Motor neuron (in vitro differentiated cells): ENCODE results near the gene PNP. TPM values are rescaled to one million over a fixed set of nuclear protein-coding genes. Genes with fewer than 3 reads are reported as not detected.

ENCODE experiments used
- ATAC-seq, 8 experiments: fragments of 200-7000 bp; cut with Tn5 transposase; replicated peaks in 6 of 8; 2 replicates each; pipeline ENCODE4 v1.8.0; 2021; ENCODE audit warnings: mild to moderate bottlenecking in 8 of 8, moderate library complexity in 8 of 8
- H3K27ac ChIP-seq, 2 donors: fragments of 250-450 bp; sonication (Bioruptor Pico); 2 replicates each; pipeline ENCODE4 v1.9.0; 2021; ENCODE audit warnings: antibody characterized with exemption in 2 of 2, mild to moderate bottlenecking in 2 of 2, moderate library complexity in 1 of 2
- H3K4me1 ChIP-seq, 2 donors: fragments of 250-450 bp; sonication (Bioruptor Pico); replicated peaks in 1 of 2; 2 replicates each; pipeline ENCODE4 v1.6.1; 2021; ENCODE audit warnings: antibody characterized with exemption in 2 of 2, mild to moderate bottlenecking in 2 of 2, moderate library complexity in 1 of 2
- H3K4me3 ChIP-seq, 5 donors: fragments of 250-450 bp; sonication (Bioruptor Pico); 2 replicates each; pipeline ENCODE4 v1.9.0; 2021; ENCODE audit warnings: antibody characterized with exemption in 5 of 5, mild to moderate bottlenecking in 5 of 5, moderate library complexity in 4 of 5
- WGBS, 10 experiments: fragments of 450-650 bp; shearing (Covaris generic); methylation state at CpG; one replicate each; pipeline ENCODE4 v1.0.0; 2022; 5-methylcytosine and 5-hydroxymethylcytosine counted together
- in situ Hi-C, 9 experiments: fragments of 400-800 bp; cut with MboI; loops; one replicate each; pipeline ENCODE4 v1.15.0; 2021; ENCODE audit warnings: low sequenced_read_pairs in 9 of 9, low pct_unique_long_range_greater_than_20kb in 2 of 9; ENCODE audit not compliant: unreplicated experiment in 9 of 9
- total RNA-seq, 8 experiments: library from RNA; unstranded; fragments of 300-600 nt; gene quantifications; 2 replicates each; pipeline versions ENCODE4 v1.2.3 to v1.2.4, GENCODE V29; 2022

PNP gene
- total RNA-seq, 8 experiments from 2014 or later = 14.8 to 71.5 (median 24.4) TPM

DNA sequence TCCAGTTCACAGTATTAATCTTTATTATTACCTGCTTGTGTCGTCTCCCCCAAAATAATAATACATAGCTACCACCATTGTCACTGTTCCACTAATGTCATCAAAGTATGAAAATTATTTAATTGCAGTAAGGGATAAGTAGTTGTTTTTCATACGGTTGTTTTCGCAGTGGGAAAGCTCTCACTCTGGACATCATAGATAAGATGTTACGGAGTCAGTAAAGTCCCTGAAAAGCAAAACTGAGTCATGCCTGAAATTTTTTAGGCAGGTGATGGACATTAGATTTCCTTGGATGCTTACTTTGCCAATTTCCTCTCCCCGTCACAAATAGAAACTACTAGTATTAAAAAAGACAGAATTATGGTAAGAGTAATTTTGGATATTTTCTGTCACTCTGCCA is 13.2 kb downstream of the PNP start:
- in situ Hi-C loops = no loop called here
- 21 to 100% (median 88%) methylated on average over 2 to 5 of the region's 5 CpGs; no CpG with 5 or more reads in 1 of the 10 experiments for WGBS, 10 experiments
- Histone ChIP-seq H3K4me3 (no peak overlapping the region), H3K27ac (no peak overlapping the region), H3K4me1 (no peaks in the 10 kb centered on the region)
- no peak for ATAC-seq

DNA sequence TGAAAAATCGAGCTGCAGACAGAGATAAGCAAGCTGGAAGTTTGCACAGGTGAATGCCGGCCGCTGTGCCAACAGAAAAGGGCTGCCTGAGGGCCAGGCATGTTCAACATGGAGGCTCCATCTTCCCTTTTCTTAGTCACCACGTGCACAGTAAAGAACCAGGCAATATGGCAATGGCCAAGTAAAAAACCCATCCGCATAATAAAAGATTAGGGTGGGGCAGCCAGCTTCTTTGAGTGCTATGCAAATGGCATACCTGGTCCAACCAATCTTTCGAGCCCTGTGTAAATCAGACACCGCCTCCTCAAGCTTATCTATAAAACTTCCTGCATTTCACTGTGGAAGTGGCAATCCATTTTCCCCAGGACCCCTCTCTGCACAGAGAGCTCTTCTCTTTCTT is 16.7 kb downstream of the PNP start:
- WGBS, 10 experiments = 0 to 68% (median 50%) methylated on average over 1 to 7 of the region's 7 CpGs; no CpG with 5 or more reads in 3 of the 10 experiments
- no peak overlapping the region for H3K27ac ChIP-seq
- ATAC-seq = peak in 1 of 8 experiments; percentile 47
- no peak overlapping the region for H3K4me3 ChIP-seq
- no peaks in the 10 kb centered on the region for H3K4me1 ChIP-seq
- in situ Hi-C loops = no loop called here

DNA sequence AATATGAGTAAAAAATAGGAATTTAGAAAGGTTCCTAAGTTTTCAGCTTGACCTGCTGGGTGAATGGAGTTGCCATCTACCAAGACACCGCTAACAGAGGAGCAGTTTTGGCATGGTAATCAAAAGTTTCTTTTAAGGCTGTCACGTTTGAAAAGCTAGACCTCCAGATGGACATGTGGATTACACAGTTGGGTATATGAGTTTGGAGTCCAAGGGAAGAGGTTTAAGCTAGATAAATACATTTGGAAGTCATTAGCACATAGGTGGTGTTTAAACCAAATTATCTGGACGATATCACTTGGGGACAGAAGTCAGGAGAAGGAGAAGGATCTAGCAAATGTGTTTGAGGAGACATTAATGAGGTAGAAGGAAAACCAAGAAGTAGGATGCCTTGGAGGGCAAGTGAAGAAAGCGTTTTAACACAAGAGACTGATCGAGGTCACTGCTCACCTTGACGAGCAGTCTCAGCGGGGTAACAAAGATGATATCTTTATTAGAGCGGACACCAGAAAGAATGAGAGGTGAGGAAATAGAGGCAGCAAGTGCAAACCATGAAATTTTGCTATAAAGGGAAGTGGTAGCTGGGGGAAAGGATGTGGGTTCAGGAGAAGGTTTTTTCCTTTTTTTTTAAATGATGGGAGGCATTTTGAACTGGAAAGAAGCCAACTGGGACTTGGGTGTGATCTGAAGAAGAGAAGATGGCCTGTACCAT is 17.6 kb downstream of the PNP start:
- H3K27ac ChIP-seq = no peak overlapping the region
- WGBS, 10 experiments = 31 to 98% (median 73%) methylated on average over 4 to 8 of the region's 8 CpGs
- no peaks in the 10 kb centered on the region for H3K4me1 ChIP-seq
- ATAC-seq = no peak
- H3K4me3 ChIP-seq = no peak overlapping the region
- in situ Hi-C loops = no loop called here

DNA sequence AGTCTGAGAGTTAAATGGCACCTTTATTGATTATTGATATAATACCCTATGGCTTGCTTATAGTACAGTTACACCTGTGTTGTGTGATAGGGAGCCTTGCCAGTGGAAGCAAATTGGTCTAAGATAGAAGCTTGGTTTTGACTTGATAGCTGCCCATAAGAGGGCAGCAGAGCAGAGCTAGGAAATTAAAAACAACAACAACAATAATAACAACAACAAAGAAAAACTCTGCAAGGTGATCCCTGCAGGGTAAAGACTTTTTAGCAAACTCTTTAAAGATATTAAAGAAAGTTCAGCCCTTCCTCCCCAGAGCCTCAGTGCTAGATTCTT is 18.2 kb downstream of the PNP start:
- Histone ChIP-seq H3K4me3 (no peak overlapping the region), H3K27ac (no peak overlapping the region), H3K4me1 (no peaks in the 10 kb centered on the region)
- ATAC-seq = no peak
- in situ Hi-C loops = no loop called here

DNA sequence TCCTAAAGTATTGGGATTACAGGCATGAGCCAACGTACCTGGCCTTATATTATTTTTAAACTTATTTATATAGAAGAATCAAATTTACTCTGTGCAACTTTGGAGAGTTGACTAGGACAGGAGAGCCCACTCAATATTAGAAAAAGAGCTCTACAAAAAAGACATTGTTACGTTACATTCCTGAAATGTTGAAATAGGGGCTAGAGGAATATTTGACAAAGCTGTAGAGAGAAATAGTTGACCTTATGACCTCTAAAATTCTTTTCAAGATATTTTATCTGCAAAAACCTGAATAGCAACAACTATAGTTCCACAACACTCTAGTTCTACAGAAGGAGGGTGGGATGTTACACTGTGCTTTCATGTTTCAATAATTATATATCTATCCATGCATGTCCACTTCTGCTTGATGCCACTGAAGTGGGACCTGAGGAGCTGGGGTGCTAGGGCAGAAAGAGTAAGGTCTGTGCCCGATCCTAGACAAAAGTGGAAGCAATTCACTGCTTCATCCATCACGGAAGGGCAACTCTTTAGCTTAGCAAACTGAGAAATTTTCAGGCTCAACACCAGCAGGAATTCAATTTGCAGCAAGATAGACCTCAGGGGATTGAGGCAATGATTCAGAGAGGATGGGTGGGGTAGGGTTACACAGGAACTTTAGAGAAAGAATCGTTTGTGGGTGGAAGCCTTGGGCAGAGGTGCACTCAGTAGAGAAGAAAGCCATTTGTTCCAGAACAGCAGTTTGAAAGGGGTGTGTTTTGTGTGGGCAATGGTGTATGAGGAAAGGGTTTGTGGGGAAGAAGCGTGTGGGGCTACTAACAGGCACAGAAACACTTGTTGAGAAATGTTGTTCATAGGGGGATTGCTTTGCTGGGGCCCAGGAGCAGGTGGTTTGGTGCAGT is 20.1 kb downstream of the PNP start:
- in situ Hi-C loops = no loop called here
- WGBS, 10 experiments = 14 to 100% (median 55%) methylated on average over 1 to 5 of the region's 6 CpGs; no CpG with 5 or more reads in 1 of the 10 experiments
- peak in 3 of 8 experiments; percentile 32 to 88 (median 83) for ATAC-seq
- no peak overlapping the region for H3K27ac ChIP-seq
- H3K4me1 ChIP-seq = no peaks in the 10 kb centered on the region
- H3K4me3 ChIP-seq = no peak overlapping the region

DNA sequence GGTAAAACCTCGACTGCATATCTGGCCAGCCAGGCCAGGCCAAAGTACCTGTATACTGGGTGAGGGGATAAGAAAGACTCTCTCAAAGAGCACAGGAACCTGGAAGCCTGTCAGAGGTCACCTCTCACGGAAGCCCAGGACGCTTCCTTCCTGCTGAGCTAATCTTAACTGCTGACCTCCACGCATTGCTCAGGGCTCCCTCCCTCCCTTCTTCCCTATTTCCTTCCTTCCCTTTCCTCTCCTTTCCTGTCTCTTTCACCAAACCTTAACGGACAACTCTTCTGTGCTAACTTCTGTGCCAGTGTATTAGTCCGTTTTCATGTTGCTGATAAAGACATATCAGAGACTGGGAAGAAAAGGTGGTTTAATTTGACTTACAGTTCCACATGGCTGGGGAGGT is 21.4 kb downstream of the PNP start:
- Histone ChIP-seq H3K4me3 (no peak overlapping the region), H3K27ac (no peak overlapping the region), H3K4me1 (no peaks in the 10 kb centered on the region)
- no peak for ATAC-seq
- 28 to 79% (median 49%) methylated on average over 1 to 5 of the region's 6 CpGs; no CpG with 5 or more reads in 2 of the 10 experiments for WGBS, 10 experiments
- in situ Hi-C loops = no loop called here

DNA sequence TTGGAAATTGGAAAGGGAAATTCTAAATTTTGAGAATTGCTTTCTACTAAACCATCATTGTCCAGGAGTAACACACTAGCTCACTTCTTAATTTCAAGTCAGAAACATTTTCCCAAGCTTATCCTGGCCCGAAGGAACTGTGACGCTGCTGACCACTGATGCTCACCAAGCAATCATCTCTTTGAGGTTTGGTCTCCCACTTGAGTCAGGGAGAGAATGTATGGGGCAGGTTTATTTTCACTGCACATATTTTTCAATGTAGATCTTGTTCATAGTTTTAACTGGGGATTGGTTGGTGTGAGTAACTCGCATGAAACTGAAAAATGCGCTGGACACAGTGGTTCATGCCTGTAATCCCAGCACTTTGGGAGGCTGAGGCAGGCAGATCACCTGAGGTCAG is 23.3 kb downstream of the PNP start:
- Histone ChIP-seq H3K4me1 (no peaks in the 10 kb centered on the region), H3K4me3 (no peak overlapping the region), H3K27ac (no peak overlapping the region)
- in situ Hi-C loops = no loop called here
- no peak for ATAC-seq
- WGBS, 10 experiments = 60 to 100% (median 95%) methylated on average over 1 to 4 of the region's 4 CpGs; no CpG with 5 or more reads in 1 of the 10 experiments

DNA sequence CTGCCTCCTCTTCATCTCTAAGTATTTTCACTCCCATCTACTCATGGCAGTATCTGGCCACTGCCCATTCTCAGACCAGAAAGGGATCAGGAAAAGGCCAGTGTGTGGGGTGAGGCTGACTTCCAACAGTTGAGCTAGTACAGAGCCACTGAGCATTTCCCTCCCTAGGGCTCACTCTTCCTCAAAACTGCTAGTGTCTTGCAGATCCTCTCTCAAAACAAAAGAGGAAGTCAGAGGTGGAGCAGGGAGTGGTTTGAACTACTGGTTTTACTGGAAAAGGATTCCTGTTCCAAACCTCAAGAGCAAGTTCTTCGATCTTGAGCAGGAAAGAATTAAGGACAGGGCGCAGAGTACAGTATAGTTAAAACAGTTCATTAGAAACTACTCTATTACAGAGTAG is 24.4 kb downstream of the PNP start:
- no peak overlapping the region for H3K27ac ChIP-seq
- H3K4me1 ChIP-seq = no peaks in the 10 kb centered on the region
- ATAC-seq = no peak
- in situ Hi-C loops = no loop called here
- 44 to 90% (median 61%) methylated on average over 1 to 2 of the region's 2 CpGs; no CpG with 5 or more reads in 5 of the 10 experiments for WGBS, 10 experiments
- H3K4me3 ChIP-seq = no peak overlapping the region

DNA sequence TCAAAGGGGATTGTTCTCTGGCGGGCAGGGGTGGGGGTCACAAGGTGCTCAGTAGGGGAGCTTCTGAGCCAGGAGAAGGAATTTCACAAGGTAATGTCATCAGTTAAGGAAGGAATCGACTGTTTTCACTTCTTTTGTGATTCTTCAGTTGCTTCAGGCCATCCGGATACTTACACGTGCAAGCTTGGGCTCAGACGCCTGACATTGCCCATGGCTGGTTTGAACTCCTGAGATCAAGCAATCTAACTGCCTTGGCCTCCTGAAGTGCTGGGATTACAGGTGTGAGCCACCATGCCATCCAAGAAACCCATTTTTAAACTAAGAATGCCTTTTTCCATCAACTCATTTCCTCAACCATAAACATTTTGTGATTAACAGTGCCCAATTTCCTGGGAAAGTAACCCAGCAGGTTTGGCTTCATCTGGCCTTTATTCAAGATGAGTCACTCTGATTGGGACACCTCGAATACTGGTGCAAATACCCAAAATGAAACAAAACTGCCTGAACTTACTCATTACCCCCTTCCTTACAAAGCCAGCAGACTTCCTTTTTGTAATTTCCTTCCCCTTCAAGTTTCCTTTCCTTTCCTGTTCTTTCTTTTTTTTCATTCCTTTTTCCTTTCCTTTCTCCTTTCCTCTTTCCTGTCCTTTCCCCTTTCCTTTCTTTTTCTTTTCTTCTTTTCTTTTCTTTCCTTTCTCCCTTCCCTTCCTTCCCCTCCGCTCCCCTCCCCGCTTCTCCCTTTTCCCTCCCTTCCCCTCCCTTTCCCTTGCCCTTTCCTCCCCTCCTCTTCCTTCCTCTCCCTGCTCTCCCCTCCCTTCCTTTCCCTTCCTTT is 25.9 kb downstream of the PNP start:
- Histone ChIP-seq H3K4me1 (no peaks in the 10 kb centered on the region), H3K4me3 (no peak overlapping the region), H3K27ac (no peak overlapping the region)
- 0 to 100% (median 60%) methylated on average over 1 to 4 of the region's 8 CpGs; no CpG with 5 or more reads in 1 of the 10 experiments for WGBS, 10 experiments
- in situ Hi-C loops = no loop called here
- ATAC-seq = no peak

DNA sequence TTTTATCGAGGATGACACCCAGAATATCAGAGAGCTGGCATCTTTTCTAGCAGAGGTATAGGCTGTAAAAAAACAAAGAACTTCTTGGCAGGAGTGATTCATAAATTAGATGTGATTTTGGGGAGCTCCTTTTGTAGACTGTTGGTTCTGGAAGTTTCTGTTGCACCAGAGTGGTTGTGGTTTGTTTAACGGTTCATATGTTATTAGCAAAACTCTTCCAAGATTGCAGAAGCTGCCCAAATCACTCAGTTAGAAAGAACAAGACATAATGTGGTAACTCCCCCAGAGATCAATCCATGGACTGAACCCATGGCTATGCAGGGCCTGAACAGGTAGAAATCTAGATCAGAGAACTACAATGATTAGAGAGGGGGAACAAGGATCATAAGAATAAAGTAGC is 29.4 kb downstream of the PNP start:
- ATAC-seq = no peak
- Histone ChIP-seq H3K27ac (no peak overlapping the region), H3K4me1 (no peaks in the 10 kb centered on the region), H3K4me3 (no peak overlapping the region)
- 33 to 100% (median 80%) methylated on average over 1 to 2 of the region's 2 CpGs; no CpG with 5 or more reads in 3 of the 10 experiments for WGBS, 10 experiments
- in situ Hi-C loops = no loop called here

DNA sequence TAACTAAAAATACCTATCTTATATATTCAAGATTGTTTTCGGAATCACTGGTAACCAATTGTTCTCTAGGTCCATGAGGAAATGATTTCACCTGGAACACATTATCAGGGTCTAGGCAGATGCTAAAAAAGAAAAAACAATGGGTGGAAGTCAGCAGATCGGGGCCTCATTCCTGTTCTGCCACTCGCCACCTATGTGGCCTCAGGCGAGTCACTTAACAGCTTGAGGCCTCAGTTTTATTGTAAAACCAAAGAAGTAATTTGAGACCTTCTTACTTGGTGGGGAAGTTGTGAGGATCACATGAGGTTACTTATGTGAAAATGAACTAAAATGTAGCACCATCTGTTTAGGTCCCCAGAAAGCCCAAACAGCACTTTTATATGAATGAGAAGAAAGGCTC is 29.9 kb downstream of the PNP start:
- in situ Hi-C loops = no loop called here
- peak in 1 of 8 experiments; percentile 56 for ATAC-seq
- no peak overlapping the region for H3K27ac ChIP-seq
- no peak overlapping the region for H3K4me3 ChIP-seq
- WGBS, 10 experiments = 15 to 100% (median 54%) methylated on average over 1 to 4 of the region's 4 CpGs
- no peaks in the 10 kb centered on the region for H3K4me1 ChIP-seq

DNA sequence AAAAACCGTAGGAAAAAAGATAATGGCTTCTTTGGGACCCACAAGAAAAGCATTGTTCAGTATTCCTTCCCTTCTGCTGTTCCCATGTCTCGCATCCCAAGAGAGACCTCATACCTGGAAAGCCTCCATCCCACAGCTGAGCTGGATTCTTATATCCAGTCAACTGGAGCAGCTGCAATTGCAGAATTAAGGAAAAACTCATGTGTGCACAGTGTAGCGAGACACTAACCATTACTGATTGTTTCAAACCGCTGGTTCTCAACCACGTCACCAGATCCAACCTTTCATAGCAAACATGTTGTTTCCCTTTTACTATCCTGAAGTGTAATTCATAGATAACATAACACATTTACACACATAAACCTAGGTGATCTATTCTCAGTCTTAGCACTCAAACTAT is 30.7 kb downstream of the PNP start:
- in situ Hi-C loops = no loop called here
- no peak for ATAC-seq
- 0 to 96% (median 88%) methylated on average over 1 to 5 of the region's 5 CpGs; no CpG with 5 or more reads in 1 of the 10 experiments for WGBS, 10 experiments
- Histone ChIP-seq H3K4me1 (no peaks in the 10 kb centered on the region), H3K27ac (no peak overlapping the region), H3K4me3 (no peak overlapping the region)

DNA sequence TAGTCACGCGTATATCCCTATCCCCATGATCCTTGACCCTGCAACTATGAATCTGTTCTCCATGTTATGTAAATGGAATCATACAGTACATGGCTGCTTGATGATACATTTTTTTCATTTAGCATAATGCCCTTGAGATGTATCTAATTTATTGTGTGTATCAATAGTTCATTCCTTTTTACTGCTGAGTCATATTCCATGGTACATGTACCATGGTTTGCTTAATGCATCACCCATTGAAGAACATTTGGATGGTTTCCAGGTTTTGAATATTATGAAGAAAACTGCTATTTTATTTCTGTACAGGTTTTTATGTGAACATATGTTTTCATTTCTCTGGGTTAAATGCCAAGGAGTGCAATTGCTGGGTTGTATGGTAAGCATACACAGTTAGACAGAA is 32.1 kb downstream of the PNP start:
- ATAC-seq = peak in 1 of 8 experiments; percentile 61
- Histone ChIP-seq H3K4me1 (no peaks in the 10 kb centered on the region), H3K27ac (no peak overlapping the region), H3K4me3 (no peak overlapping the region)
- 100% methylated on average over 2 of the region's 2 CpGs; no CpG with 5 or more reads in 7 of the 10 experiments for WGBS, 10 experiments
- in situ Hi-C loops = no loop called here
